Measurements from ENCODE around the gene ZNF865.

- no peak for TF ChIP-seq CTCF (IDR thresholded peaks at IDR 0.05; ENCODE audit: low read length)
- TF ChIP-seq EZH2 (optimal IDR thresholded peaks at IDR 0.05; ENCODE audit: low read depth, low read length), result no peak
These were observed 6.0 kb downstream of the ZNF865 start for GRCh38 chr19:55611300-55611982.
